OCI-M2 (cell line): ENCODE data around the gene RUVBL1.

Experiments used
- DNase-seq: peaks from one replicate; lab custom pipeline; 2025; ENCODE audit not compliant: unreplicated experiment; lab: John Stamatoyannopoulos, UW

RUVBL1 gene

GRCh38 chr3:128083980-128084674 lies 39.5 kb downstream of the RUVBL1 start:
- DNase-seq: no peak

GRCh38 chr3:128083396-128083795 lies 40.2 kb downstream of the RUVBL1 start:
- no peak for DNase-seq

- DNase-seq: no peak
Measured at GRCh38 chr3:128082546-128082945, 41.1 kb downstream of the RUVBL1 start.

- DNase-seq: no peak
Measured at GRCh38 chr3:128081846-128082245, 41.8 kb downstream of the RUVBL1 start.

GRCh38 chr3:128081226-128081625 lies 42.4 kb downstream of the RUVBL1 start:
- DNase-seq: no peak

GRCh38 chr3:128080323-128081080 lies 43.1 kb downstream of the RUVBL1 start:
- DNase-seq: no peak

GRCh38 chr3:128079823-128080222 lies 43.8 kb downstream of the RUVBL1 start:
- DNase-seq: no peak

GRCh38 chr3:128078875-128079274 lies 44.7 kb downstream of the RUVBL1 start:
- DNase-seq: no peak

GRCh38 chr3:128078322-128078721 lies 45.3 kb downstream of the RUVBL1 start:
- DNase-seq: no peak

GRCh38 chr3:128077665-128078064 lies 45.9 kb downstream of the RUVBL1 start:
- no peak for DNase-seq

GRCh38 chr3:128077202-128077624 lies 46.4 kb downstream of the RUVBL1 start:
- no peak for DNase-seq

GRCh38 chr3:128076483-128077201 lies 47.0 kb downstream of the RUVBL1 start:
- DNase-seq: no peak

GRCh38 chr3:128075522-128076482 lies 47.8 kb downstream of the RUVBL1 start:
- DNase-seq: no peak

GRCh38 chr3:128074851-128075521 lies 48.6 kb downstream of the RUVBL1 start:
- DNase-seq: no peak

- DNase-seq: no peak
Measured at GRCh38 chr3:128073807-128074206, 49.8 kb downstream of the RUVBL1 start.

GRCh38 chr3:128073185-128073725 lies 50.4 kb downstream of the RUVBL1 start:
- DNase-seq: no peak

GRCh38 chr3:128072454-128073184 lies 51.0 kb downstream of the RUVBL1 start:
- DNase-seq: no peak

GRCh38 chr3:128071771-128072453 lies 51.7 kb downstream of the RUVBL1 start:
- DNase-seq: no peak
